CD4-positive, CD25-positive, alpha-beta regulatory T cell (primary cell): ENCODE data around the gene HOXC12. TPM values are rescaled to one million over a fixed set of nuclear protein-coding genes. Genes with fewer than 3 reads are reported as not detected.

Experiments used
- ATAC-seq, 2 donors: fragments of 150-1000 bp; cut with Tn5 transposase; one replicate each; pipeline ENCODE4 v1.10.0; 2021; ENCODE audit warnings: low read depth in 2 of 2, moderate number of reproducible peaks in 2 of 2, moderate library complexity in 1 of 2
- DNase-seq, 3 donors: peaks; one replicate each; pipeline versions ENCODE4 v3.0.0 to v3.0.0-alpha.2; 2012 to 2022; ENCODE audit warnings: mixed read lengths in 1 of 3
- H3K27ac ChIP-seq: one replicate; pipeline ENCODE4 v1.7.0; 2013; ENCODE audit warnings: mild to moderate bottlenecking, low read length; ENCODE audit not compliant: insufficient read depth, poor library complexity, severe bottlenecking
- H3K27me3 ChIP-seq: one replicate; pipeline ENCODE4 v1.7.0; 2013; ENCODE audit warnings: low read length; ENCODE audit not compliant: control insufficient read depth, insufficient read depth
- H3K36me3 ChIP-seq: one replicate; pipeline ENCODE4 v1.7.0; 2013; ENCODE audit warnings: mild to moderate bottlenecking, low read length, moderate library complexity; ENCODE audit not compliant: control insufficient read depth, insufficient read depth
- H3K4me1 ChIP-seq: 2 replicates; pipeline ENCODE4 v1.7.0; 2013; ENCODE audit warnings: mild to moderate bottlenecking, low read length; ENCODE audit not compliant: insufficient read depth, control insufficient read depth, poor library complexity, severe bottlenecking
- H3K4me3 ChIP-seq: one replicate; pipeline ENCODE4 v1.7.0; 2013; ENCODE audit warnings: low read depth, mild to moderate bottlenecking, low read length, moderate library complexity
- H3K9me3 ChIP-seq, 2 experiments: 1 replicate in 1 of 2; 2 replicates in 1 of 2; pipeline ENCODE4 v1.7.0; 2013; ENCODE audit warnings: low read length in 2 of 2, mild to moderate bottlenecking in 1 of 2, moderate library complexity in 1 of 2; ENCODE audit not compliant: control insufficient read depth in 2 of 2
- H3K27ac Mint-ChIP-seq, 3 donors: one replicate each; pipeline ENCODE4 v1.8.0; 2020 to 2022; ENCODE audit warnings: mild to moderate bottlenecking in 3 of 3, mixed read lengths in 3 of 3, moderate library complexity in 2 of 3
- H3K27me3 Mint-ChIP-seq: one replicate; pipeline ENCODE4 v1.8.0; 2022; ENCODE audit warnings: mild to moderate bottlenecking, mixed read lengths
- H3K36me3 Mint-ChIP-seq: one replicate; pipeline ENCODE4 v1.8.0; 2020; ENCODE audit warnings: mixed read lengths
- H3K4me1 Mint-ChIP-seq, 4 donors: one replicate each; pipeline ENCODE4 v1.8.0; 2020 to 2022; ENCODE audit warnings: mixed read lengths in 4 of 4, mild to moderate bottlenecking in 1 of 4
- H3K4me3 Mint-ChIP-seq, 4 donors: one replicate each; pipeline ENCODE4 v1.8.0; 2020 to 2022; ENCODE audit warnings: mild to moderate bottlenecking in 4 of 4, mixed read lengths in 4 of 4, moderate library complexity in 3 of 4
- H3K9me3 Mint-ChIP-seq, 7 donors: one replicate each; pipeline ENCODE4 v1.8.0; 2020 to 2022; ENCODE audit warnings: mixed read lengths in 7 of 7, mild to moderate bottlenecking in 3 of 7, moderate library complexity in 2 of 7
- polyA plus RNA-seq, 4 donors: library from polyadenylated mRNA; unstranded; fragments of 300-500 nt; fragmentation: Illumina TruSeq; gene quantifications; one replicate each; pipeline ENCODE4 v1.2.3, GENCODE V29; 2021
- total RNA-seq: library from RNA; stranded (reverse); gene quantifications from one replicate; pipeline ENCODE4 v1.2.3, GENCODE V29; 2022

Gene HOXC12
- total and polyA plus RNA-seq, 5 donors from 2014 or later = not detected

DNA sequence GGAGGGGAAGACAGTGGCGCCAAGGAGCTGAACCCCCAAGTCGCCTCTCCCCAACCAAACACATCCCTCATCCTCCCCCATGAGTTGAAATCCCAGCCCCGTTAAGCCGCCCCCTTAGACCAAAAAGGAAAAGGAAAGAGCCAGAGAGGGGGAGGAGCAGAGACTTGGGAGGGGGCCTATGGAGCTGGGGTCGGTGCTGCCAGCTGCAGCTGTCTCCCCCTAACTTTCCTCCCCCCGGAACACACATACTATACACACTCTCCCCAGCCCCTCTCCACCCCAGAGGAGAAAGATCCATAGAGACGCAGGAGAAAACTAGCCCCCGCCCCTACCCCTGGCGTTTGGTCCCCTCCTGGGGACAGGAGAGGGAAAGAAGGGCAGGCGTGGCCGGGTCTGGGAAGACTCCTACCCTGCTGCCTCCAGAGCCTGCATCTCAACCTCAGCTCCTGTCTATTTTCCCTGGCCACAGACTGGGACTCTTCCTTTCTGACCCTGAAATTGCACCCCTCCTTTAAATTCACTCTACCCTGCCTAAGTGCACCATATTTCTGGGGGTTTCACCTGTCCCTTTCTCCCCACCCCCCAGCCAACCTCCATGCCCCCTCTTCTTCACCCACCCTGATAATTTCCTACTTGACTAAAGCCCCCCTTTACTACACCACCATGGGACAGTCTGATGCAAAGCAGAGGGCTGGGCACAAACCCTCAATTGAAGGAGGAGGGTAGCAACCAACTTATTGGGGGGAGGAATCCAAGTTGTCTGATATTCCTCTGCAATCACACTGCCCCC lies 43.6 kb downstream of the HOXC12 start:
- Histone ChIP-seq H3K36me3 (no peaks in the 10 kb centered on the region), H3K4me1 (peaks cover 47% of the 10 kb centered on the region), H3K4me3 (no peak overlapping the region), H3K27me3 (peaks cover 33% of the 10 kb centered on the region), H3K27ac (no peak overlapping the region), H3K9me3 (no peaks in the 10 kb centered on the region)
- ATAC-seq (no peak), DNase-seq (no peak)
- H3K4me3 Mint-ChIP-seq = peak overlapping the region in 2 of 4 donors; percentile 71 to 79
- peaks cover 0 to 3% (median 0%) of the 10 kb centered on the region in 7 donors for H3K9me3 Mint-ChIP-seq
- H3K36me3 Mint-ChIP-seq = no peaks in the 10 kb centered on the region
- peaks cover 6 to 52% (median 23%) of the 10 kb centered on the region in 4 donors for H3K4me1 Mint-ChIP-seq
- H3K27ac Mint-ChIP-seq = no peak overlapping the region
- peaks cover 99% of the 10 kb centered on the region for H3K27me3 Mint-ChIP-seq

DNA sequence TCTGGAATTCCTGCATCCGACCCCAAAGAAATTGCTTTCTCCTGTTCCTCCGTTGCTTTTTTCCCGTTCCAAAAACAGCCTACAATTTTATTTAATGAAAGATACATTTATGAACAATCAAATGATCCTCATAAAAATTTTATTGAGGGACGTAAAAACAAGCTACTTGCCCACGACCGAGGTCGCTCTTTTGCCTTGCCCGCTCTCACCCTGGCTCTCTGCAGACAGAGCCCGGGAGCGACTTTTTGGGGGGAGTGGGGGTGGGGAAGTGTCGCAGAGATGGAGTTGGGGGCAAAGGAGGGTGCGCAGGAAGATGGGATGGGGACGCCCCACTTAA lies 44.2 kb downstream of the HOXC12 start:
- no peak overlapping the region for H3K4me3 ChIP-seq
- peaks cover 47% of the 10 kb centered on the region for H3K4me1 ChIP-seq
- ATAC-seq = no peak
- Mint-ChIP-seq H3K27ac (no peak overlapping the region), H3K4me1 (peaks cover 6 to 48% (median 20%) of the 10 kb centered on the region in 4 donors), H3K9me3 (peaks cover 0 to 3% (median 0%) of the 10 kb centered on the region in 7 donors), H3K4me3 (peak overlapping the region in 2 of 4 donors; percentile 38 to 71), H3K27me3 (peaks cover 99% of the 10 kb centered on the region), H3K36me3 (no peaks in the 10 kb centered on the region)
- H3K9me3 ChIP-seq = no peaks in the 10 kb centered on the region
- peaks cover 34% of the 10 kb centered on the region for H3K27me3 ChIP-seq
- H3K27ac ChIP-seq = no peak overlapping the region
- no peaks in the 10 kb centered on the region for H3K36me3 ChIP-seq
- no peak for DNase-seq

DNA sequence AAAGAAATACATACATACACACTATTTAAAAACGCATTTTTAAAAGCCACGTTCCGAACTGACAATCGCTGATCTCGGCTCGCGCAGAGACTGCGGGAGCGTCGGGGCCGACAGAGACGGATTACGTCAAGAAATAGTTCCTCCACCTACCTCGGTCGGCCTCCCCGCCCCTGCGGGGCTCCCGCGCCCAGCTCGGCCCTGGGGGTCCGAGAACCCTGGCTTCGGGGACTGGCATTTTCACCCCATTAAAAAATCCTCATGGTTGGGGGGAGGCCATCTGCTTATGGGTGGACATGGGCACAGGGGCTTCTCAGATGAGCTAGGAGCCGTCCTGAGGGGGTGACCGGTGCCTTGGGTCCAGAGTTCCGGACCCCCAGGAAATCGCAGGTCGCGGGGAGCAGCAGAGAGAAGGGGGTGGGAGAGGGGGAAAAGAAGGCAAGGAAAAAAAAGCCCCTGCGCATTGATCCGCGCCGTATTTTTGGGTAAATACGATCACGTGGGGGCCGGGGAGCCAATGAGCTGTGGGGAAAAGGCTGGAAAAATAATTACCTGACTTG lies 44.9 kb downstream of the HOXC12 start:
- Mint-ChIP-seq H3K4me1 (peaks cover 6 to 41% (median 18%) of the 10 kb centered on the region in 4 donors), H3K36me3 (no peaks in the 10 kb centered on the region), H3K27me3 (peaks cover 99% of the 10 kb centered on the region), H3K9me3 (peaks cover 0 to 4% (median 0%) of the 10 kb centered on the region in 7 donors), H3K27ac (no peak overlapping the region), H3K4me3 (peak overlapping the region; percentile 56 to 73 (median 66))
- Histone ChIP-seq H3K4me1 (peaks cover 43% of the 10 kb centered on the region), H3K36me3 (no peaks in the 10 kb centered on the region), H3K27ac (no peak overlapping the region), H3K4me3 (no peak overlapping the region), H3K27me3 (peaks cover 39% of the 10 kb centered on the region), H3K9me3 (no peaks in the 10 kb centered on the region)
- ATAC-seq (no peak), DNase-seq (no peak)

DNA sequence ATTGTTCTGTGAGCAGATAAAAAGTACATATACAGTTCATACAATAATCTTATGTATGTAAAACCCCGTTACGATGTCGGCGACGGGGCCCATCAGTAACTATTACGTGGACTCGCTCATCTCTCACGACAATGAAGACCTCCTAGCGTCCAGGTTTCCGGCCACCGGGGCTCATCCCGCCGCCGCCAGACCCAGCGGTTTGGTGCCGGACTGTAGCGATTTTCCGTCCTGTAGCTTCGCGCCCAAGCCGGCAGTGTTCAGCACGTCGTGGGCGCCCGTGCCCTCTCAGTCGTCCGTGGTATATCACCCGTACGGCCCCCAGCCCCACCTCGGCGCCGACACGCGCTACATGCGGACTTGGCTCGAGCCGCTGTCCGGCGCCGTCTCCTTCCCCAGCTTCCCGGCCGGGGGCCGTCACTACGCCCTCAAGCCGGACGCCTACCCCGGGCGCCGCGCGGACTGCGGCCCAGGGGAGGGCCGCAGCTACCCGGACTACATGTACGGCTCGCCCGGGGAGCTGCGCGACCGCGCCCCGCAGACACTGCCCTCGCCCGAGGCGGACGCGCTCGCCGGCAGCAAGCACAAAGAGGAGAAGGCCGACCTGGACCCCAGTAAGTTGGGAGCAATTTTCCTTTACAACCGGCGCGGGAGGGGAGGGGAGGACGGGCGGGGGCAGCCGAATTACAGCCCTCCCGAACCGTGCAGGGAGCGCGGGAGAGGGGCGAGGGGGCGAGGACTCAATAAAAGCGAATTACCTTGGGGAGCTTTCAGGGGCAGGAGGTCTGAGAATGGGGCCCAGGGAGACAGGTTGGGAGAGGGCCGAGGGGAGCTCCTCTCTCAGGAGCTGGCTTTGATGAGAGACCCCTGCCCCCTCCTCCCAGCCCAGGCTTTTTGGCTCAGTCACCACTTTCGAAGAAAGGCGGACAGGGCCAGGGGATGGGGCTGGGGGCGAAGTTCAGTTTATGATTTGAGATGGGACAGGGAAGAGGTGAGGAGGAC lies 45.7 kb downstream of the HOXC12 start, which contains the start of gene HOXC9:
TSS of gene HOXC9 (plus strand) at position 46 of the 999 bp plus-strand sequence. CDS start at position 74, 28 bp downstream.
- H3K27ac Mint-ChIP-seq = no peak within 1 kb of the TSS
- H3K27ac ChIP-seq = no peak within 1 kb of the TSS
- peaks cover under 1 to 36% (median 15%) of the 10 kb centered on the region in 4 donors for H3K4me1 Mint-ChIP-seq
- H3K4me1 ChIP-seq = peaks cover 35% of the 10 kb centered on the region
- DNase-seq (no peak), ATAC-seq (no peak)
- H3K36me3 Mint-ChIP-seq = no peaks in the 10 kb centered on the region
- H3K9me3 ChIP-seq = no peaks in the 10 kb centered on the region
- peaks cover 0 to 4% (median 0%) of the 10 kb centered on the region in 7 donors for H3K9me3 Mint-ChIP-seq
- H3K36me3 ChIP-seq = no peaks in the 10 kb centered on the region
- peaks cover 99% of the 10 kb centered on the region for H3K27me3 Mint-ChIP-seq
- peaks cover 41% of the 10 kb centered on the region for H3K27me3 ChIP-seq
- H3K4me3 ChIP-seq = no peak within 1 kb of the TSS
- H3K4me3 Mint-ChIP-seq = peak within 1 kb of the TSS; percentile 56 to 73 (median 66)

DNA sequence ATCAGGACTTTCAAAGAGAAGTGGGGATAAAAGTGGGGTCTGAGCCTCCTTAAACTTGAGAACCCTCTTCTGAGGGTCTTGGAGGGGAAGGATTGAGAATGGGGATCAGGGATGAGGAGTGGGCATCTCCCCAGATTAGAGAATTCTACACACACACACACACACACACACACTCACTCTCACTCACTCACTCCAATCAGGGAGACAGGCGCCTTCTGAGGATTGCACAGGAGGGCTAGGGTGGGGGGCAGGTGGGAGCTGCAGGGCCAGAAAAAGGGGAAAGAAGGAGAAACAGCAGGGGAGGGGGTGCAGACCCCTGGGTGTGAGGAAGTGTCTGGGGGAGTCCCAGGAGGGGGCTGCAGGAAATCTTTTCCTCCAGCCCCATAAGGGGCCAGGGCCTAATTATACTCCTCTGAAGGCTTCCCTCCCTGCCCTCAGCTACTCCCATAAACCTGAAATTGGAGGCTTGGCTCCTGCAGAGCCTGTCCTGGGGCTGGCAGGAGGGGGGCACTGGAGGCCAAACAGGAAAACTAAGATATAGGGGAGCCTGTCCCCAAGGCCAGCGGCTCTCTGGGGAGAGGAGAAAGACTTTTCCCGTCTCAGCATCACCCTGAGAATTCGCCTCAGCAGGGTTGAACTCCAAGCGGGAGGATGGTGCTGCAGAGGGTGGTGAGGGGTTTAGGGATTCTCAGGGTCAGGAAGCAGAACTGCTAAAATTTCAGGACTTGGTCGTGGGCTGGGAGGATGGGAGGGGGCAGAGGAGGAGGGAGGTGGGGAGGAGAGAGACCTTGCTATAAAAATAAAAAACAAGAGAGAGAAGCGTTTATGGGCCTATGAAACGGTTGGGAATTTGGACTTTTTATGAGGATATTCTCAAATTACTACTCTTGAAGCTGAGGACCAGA lies 46.8 kb downstream of the HOXC12 start:
- Histone ChIP-seq H3K27me3 (peaks cover 45% of the 10 kb centered on the region), H3K9me3 (no peaks in the 10 kb centered on the region), H3K4me3 (no peak overlapping the region), H3K36me3 (no peaks in the 10 kb centered on the region), H3K4me1 (peaks cover 32% of the 10 kb centered on the region), H3K27ac (no peak overlapping the region)
- peaks cover 0 to 4% (median 0%) of the 10 kb centered on the region in 7 donors for H3K9me3 Mint-ChIP-seq
- H3K27me3 Mint-ChIP-seq = peaks cover 99% of the 10 kb centered on the region
- ATAC-seq (no peak), DNase-seq (no peak)
- peak overlapping the region in 1 of 3 donors; percentile 56 for H3K27ac Mint-ChIP-seq
- peak overlapping the region in 1 of 4 donors; percentile 5 for H3K4me3 Mint-ChIP-seq
- peaks cover 6 to 37% (median 17%) of the 10 kb centered on the region in 4 donors for H3K4me1 Mint-ChIP-seq
- no peaks in the 10 kb centered on the region for H3K36me3 Mint-ChIP-seq

DNA sequence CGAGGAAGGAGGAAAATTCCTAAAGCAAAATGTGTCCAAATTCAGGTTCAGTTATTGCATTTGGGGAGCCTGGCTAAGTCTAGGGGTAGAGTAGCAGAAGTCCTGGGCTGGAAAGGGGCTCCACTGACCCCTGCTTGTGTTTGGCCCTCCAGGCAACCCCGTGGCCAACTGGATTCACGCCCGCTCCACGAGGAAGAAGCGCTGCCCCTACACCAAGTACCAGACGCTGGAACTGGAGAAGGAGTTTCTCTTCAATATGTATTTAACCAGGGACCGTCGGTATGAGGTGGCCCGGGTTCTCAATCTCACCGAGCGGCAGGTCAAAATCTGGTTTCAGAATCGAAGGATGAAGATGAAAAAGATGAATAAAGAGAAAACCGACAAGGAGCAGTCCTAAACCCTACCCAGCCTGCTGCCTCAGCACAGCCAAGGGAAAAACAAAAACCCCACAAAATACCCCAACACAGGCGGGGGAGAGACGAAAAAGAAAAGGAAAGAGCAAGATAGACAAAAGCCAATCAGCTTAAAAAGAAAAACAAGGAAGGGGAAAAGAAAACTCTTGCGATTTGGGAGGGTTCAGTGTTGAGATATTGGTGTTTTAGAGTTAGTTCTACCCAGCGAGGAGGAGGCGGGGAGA lies 47.7 kb downstream of the HOXC12 start:
- Mint-ChIP-seq H3K4me1 (peaks cover 6 to 38% (median 17%) of the 10 kb centered on the region in 4 donors), H3K9me3 (peaks cover 0 to 4% (median 0%) of the 10 kb centered on the region in 7 donors), H3K27me3 (peaks cover 99% of the 10 kb centered on the region), H3K4me3 (peak overlapping the region in 2 of 4 donors; percentile 5 to 10), H3K36me3 (no peaks in the 10 kb centered on the region), H3K27ac (no peak overlapping the region)
- ATAC-seq (no peak), DNase-seq (no peak)
- Histone ChIP-seq H3K9me3 (no peaks in the 10 kb centered on the region), H3K4me1 (peaks cover 31% of the 10 kb centered on the region), H3K36me3 (no peaks in the 10 kb centered on the region), H3K27me3 (peaks cover 53% of the 10 kb centered on the region), H3K27ac (no peak overlapping the region), H3K4me3 (no peak overlapping the region)
